Measurements from ENCODE around the gene TMEM270. TPM values are rescaled to one million over a fixed set of nuclear protein-coding genes. Genes with fewer than 3 reads are reported as not detected.

TMEM270 gene
- total RNA-seq, 1 donor from 2014 or later, result not detected

- DNase-seq (ENCODE audit: low read depth), result no peak
Observed at GRCh38 chr7:73885433-73885974, 24.5 kb downstream of the TMEM270 start.

DNA sequence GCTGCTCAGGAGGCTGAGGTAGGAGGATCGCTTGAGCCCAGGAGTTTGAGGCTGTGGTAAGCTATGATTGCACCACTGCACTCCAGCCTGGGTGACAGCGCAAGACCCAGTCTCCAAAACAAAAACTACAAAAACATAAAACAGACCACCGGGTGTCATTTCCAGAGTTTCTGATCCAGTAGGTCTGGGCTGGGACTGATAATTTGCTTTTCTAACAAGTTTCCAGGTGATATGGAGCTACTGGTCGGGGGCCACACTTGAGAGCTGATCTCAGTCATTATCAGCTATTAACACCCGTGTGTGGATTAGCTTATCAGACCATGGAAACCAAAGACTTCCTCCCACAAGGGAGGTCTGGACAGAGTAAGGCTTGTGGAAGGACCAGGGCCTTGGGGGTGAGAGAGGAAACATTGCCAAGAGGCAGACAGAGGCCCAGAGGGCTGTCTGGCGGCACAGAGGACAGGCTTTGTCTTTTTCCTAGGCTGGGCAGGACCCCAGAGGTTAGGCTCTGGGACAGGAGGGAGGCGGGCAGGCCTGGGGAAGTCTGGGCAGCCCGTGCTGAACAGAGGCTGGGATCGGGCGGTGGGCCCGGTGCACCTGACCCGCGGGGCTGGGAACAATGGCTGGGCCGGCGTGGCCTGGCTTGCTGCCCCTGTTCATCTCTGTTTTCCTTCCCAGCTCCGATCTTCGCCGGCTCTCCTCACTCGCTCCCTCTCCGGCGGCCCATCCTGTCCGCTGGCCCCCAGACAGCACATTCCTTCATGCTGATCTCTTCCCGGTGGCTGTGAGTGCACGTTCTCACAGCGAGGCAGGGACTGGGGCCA, 25.2 kb downstream of the TMEM270 start:
- no peak for DNase-seq (ENCODE audit: low read depth)

- no peak for DNase-seq (ENCODE audit: low read depth)
Observed at GRCh38 chr7:73887762-73888161, 26.8 kb downstream of the TMEM270 start.

GRCh38 chr7:73888959-73889358, 28.0 kb downstream of the TMEM270 start:
- DNase-seq (ENCODE audit: low read depth), result no peak

GRCh38 chr7:73890555-73891147, 29.7 kb downstream of the TMEM270 start:
- no peak for DNase-seq (ENCODE audit: low read depth)

DNA sequence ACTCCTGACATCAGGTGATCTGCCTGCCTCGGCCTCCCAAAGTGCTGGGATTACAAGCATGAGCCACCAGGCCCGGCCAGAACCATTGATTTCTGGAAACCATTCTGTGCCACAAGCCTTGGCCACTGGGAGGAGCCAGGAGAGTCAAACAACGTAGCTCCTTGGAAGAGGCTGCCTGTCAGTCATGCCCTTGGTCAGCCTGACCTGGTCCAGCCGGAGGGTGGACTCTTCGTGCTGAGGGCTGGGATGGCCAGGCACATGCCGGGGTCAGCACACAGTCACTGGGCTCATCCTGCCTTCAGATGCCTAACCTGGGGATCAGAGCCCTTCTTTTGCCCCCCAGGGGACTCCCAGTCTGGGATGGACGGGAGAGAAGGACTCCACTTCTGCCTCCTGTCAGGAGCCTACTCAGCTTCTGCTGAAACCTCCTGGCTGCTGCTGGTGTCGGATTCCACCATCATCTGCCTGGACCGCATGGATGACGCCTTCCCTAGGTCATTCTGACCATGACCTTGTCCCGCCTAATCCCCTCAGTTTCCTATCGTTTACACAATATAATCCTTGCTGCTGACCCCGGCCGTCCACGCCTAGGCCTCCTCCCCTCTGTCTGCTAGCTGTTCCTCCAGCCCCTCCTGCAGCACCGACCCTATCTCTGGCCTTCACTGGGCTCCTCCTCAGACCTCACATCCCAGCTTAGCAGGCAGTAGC, 30.4 kb downstream of the TMEM270 start:
- peak; percentile 35 for DNase-seq (ENCODE audit: low read depth)

GRCh38 chr7:73892003-73892999, 31.3 kb downstream of the TMEM270 start:
- peak; percentile 48 for DNase-seq (ENCODE audit: low read depth)

- DNase-seq (ENCODE audit: low read depth), result peak; percentile 98
Observed at GRCh38 chr7:73893342-73894101, 32.6 kb downstream of the TMEM270 start.

DNA sequence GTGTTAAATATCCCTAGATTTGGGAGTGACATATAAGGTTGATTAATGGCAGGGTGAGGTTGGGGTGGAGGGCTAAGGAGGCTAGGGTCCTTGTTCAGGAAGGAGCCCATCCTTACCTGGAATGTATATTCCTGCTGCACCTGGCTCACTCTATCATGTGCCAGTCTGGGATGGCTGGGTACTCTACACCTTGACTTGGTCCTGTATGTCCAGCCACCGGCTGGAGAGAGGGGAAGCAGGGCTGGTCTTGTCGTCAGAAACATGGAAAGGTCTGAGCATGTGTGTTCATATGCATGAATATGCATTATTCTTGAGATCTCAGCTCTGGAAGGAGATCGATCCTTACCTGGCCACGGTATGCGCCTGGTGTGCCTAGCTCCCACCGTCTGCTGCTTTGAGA, 33.2 kb downstream of the TMEM270 start:
- DNase-seq (ENCODE audit: low read depth), result no peak

DNA sequence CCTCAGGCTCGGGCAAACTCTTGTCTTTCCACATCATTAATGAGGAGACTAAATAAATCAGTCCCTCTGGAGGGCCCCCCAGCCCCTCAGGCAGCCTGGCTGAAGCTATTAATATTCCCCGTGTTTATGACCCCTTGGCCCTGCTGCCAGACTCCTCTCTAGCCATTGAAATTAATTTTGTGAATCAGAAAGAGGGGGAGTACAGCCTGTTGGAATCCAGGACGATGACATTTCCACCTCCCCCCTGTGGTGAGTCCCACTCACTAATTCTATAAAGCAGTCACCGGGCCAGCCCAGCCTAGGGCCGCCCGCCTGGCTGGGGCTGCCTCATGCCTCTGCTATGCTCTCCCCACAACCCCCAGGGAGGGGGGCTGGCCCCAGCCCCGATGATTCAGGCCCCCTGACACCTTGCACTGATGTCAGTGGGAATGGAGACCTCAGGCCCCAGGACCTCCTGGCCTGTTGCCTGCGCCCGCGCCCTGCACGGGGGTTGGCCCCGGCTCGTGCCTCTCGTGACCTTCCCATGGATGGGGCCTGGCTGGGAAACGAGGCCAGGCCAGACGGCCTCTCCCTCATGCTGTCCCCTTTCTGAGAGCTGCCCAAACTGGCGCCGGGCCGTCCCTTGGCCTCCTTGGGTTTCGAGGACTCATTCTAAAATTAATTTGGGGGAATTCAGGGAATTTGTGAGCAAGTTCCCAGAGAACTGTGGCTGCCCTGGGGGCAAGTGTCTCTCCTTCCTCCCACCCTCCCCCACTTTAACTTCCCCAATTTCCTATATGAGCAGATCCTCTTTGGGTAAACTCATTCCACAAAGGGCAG, 34.0 kb downstream of the TMEM270 start:
- DNase-seq (ENCODE audit: low read depth), result peak; percentile 99

DNA sequence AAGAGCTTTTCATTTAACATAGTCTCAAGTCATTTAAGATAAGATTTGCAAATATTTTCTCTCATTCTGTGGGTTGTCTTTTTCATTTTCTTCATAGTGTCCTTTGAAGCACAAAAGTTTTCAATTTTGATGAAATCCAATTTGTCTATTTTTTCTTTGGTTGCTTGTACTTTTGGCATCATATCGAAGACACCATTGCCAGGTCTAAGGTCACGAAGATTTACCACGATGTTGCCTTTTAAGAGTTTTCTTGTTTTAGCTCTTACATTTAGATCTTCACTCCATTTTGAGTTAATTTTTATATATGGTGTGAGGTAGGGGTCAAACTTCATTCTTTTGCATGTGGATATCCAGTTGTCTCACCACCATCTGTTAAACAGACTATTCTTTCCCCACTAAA, 34.7 kb downstream of the TMEM270 start:
- peak; percentile 22 for DNase-seq (ENCODE audit: low read depth)

DNA sequence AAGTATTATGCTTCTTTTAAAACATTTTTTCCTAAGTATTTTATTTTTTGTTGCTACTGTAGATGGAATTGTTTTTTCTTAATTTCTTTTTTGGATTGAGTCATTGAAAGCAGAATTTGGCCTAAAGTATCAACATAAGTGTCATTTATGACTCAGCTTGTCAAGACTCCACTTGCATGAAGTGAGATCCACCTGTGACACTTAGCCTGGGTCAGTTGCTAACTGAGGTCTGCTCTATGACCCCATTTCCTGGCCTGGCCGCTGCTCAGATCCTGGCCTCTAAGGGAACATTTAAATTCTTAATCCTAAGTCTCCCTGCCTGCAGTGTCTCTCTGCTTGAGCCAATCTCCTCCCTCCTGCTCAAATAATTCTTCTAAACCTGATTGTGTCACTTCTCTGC, 35.5 kb downstream of the TMEM270 start:
- DNase-seq (ENCODE audit: low read depth), result no peak

- peak; percentile 99 for DNase-seq (ENCODE audit: low read depth)
Observed at GRCh38 chr7:73899731-73900142, 38.8 kb downstream of the TMEM270 start.

- DNase-seq (ENCODE audit: low read depth), result peak; percentile 70
Observed at GRCh38 chr7:73900286-73900685, 39.3 kb downstream of the TMEM270 start.

DNA sequence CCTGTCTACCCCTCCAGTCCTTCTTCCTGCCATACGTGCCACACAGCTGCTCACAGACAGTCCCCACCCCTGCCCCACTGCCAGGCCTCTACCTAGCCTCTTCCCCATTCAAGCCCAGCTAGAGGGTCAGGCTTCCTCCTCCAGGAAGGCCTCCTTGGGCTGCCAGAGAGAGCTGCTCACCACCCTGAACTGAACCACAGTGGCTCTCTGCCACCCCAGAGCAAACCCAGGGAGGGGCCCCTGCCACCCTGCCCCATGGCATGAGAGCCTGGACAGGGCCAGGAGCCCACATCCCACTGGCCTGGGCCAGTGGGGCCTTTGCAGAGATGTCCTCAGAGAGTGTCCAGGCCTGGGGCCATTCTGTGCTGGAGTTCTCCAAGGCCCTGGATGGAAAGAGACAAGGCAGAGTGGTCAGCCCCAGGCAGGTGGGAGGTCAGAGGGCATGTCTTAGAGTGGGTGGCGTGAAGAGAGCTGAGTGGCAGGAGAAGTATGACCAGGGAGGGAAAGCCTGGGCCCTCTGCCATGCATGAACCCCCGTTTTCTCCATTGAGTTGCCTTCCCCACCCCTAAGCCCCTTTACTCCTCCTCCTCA, 40.4 kb downstream of the TMEM270 start:
- no peak for DNase-seq (ENCODE audit: low read depth)

- DNase-seq (ENCODE audit: low read depth), result no peak
Observed at GRCh38 chr7:73901823-73902597, 41.1 kb downstream of the TMEM270 start.

DNA sequence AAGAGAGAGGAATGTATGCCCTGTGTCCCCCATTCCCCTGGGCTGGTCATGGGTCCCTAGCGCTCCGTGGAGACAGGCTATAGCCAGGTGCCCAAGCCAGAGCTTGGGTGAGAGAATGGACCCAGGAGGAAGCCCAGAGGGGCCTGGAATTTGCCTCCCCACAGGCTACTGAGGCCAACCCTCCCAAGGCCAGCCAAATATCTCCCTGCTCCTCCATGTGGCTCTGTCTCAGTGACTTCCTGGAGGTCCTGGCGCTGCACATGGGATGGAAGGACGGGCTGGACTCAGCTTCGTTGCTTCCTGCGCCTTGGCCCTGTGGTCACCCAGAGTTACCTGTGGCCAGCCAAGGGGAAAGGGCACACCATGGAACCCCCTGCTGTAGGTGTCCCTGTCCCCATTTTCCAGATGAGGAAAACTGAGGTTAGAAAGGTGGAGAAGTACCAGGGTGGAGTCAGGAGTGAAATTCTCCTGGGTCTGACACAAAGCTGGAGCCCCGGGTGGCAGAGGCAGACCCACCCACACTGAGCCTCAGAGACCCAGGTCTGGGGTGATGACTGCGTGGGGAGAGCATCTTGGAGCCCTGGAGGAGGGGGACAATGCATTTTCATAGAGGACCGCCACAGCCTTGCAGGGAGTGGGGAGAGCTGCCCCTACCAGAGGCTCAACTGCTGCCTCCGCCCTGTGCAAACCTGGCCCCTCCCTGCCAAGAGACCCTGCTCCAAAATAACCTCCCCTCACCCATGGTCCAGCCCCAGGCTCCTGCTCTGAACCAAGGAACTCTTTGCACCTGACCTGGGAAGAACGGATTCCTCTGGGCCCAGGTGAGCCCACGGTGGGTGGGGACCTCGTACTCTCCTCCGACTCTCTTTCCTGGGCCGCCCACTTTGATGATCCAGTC, 42.6 kb downstream of the TMEM270 start:
- no peak for DNase-seq (ENCODE audit: low read depth)

Measured in myocyte (in vitro differentiated cells).